Natural killer cell (primary cell): Measurements from ENCODE around the gene TM2D3. TPM values are rescaled to one million over a fixed set of nuclear protein-coding genes. Genes with fewer than 3 reads are reported as not detected.

Experiments
- ATAC-seq, 3 donors: fragments of 150-1000 bp in 2 of 3; fragments of 200-7000 bp in 1 of 3; cut with Tn5 transposase; 1 replicate in 1 of 3; 2 replicates in 2 of 3; pipeline ENCODE4 v1.10.0; 2021; ENCODE audit warnings: mild to moderate bottlenecking in 2 of 3, moderate library complexity in 2 of 3
- DNase-seq, 2 donors: peaks; one replicate each; pipeline versions ENCODE4 v3.0.0 to v3.0.0-alpha.2; 2013 to 2021; ENCODE audit warnings: mixed read lengths in 1 of 2
- H3K27ac ChIP-seq: one replicate; pipeline ENCODE4 v1.5.1; 2013; ENCODE audit warnings: mild to moderate bottlenecking, low read length
- H3K27me3 ChIP-seq: one replicate; pipeline ENCODE4 v1.6.1; 2013; ENCODE audit warnings: low read length; ENCODE audit not compliant: control insufficient read depth, insufficient read depth
- H3K36me3 ChIP-seq: one replicate; pipeline ENCODE4 v1.6.1; 2013; ENCODE audit warnings: low read length; ENCODE audit not compliant: control insufficient read depth, insufficient read depth
- H3K4me1 ChIP-seq: one replicate; pipeline ENCODE4 v1.6.1; 2013; ENCODE audit warnings: low read length; ENCODE audit not compliant: control insufficient read depth, insufficient read depth
- H3K4me3 ChIP-seq: one replicate; pipeline ENCODE4 v1.5.1; 2013; ENCODE audit warnings: low read length
- H3K9me3 ChIP-seq: one replicate; pipeline ENCODE4 v1.6.1; 2013; ENCODE audit warnings: low read length; ENCODE audit not compliant: control insufficient read depth, insufficient read depth
- H3K27ac Mint-ChIP-seq, 2 donors: one replicate each; pipeline ENCODE4 v1.8.0; 2022; ENCODE audit warnings: mild to moderate bottlenecking in 2 of 2, mixed read lengths in 2 of 2, moderate library complexity in 1 of 2
- H3K27me3 Mint-ChIP-seq, 2 donors: one replicate each; pipeline ENCODE4 v1.8.0; 2022; ENCODE audit warnings: low read depth in 2 of 2, mixed read lengths in 2 of 2
- H3K36me3 Mint-ChIP-seq: one replicate; pipeline ENCODE4 v1.8.0; 2022; ENCODE audit warnings: mixed read lengths
- H3K4me1 Mint-ChIP-seq, 2 donors: one replicate each; pipeline ENCODE4 v1.8.0; 2022; ENCODE audit warnings: mixed read lengths in 2 of 2
- H3K4me3 Mint-ChIP-seq: one replicate; pipeline ENCODE4 v1.8.0; 2022; ENCODE audit warnings: mild to moderate bottlenecking, moderate library complexity, mixed read lengths
- H3K9me3 Mint-ChIP-seq, 2 donors: one replicate each; pipeline ENCODE4 v1.8.0; 2022; ENCODE audit warnings: mixed read lengths in 2 of 2
- CTCF ChIP-seq: fragments of 200-600 bp; IDR thresholded peaks from one replicate; pipeline ENCODE4 v1.8.0; 2022; ENCODE audit warnings: antibody characterized with exemption
- WGBS: methylation state at CpG from one replicate; pipeline ENCODE4 v1.1.7; 2013; ENCODE audit warnings: missing lambda C conversion rate; ENCODE audit not compliant: insufficient coverage; 5-methylcytosine and 5-hydroxymethylcytosine counted together
- intact Hi-C: fragments of 100-400 bp; cut with micrococcal nuclease; formaldehyde crosslinking; loops from one replicate; pipeline ENCODE4 v1.14.2; 2022
- total RNA-seq, 4 donors: library from RNA; stranded (reverse); fragments of 120-200 nt in 1 of 4; gene quantifications; one replicate each; pipeline versions ENCODE4 v1.2.3 to v1.2.4, GENCODE V29; 2013 to 2022

The TM2D3 gene
- total RNA-seq, 3 donors from 2014 or later (not counting 1 experiment from before 2014, with no cell fraction given), result 59.4 to 76.4 (median 71.2) TPM

DNA sequence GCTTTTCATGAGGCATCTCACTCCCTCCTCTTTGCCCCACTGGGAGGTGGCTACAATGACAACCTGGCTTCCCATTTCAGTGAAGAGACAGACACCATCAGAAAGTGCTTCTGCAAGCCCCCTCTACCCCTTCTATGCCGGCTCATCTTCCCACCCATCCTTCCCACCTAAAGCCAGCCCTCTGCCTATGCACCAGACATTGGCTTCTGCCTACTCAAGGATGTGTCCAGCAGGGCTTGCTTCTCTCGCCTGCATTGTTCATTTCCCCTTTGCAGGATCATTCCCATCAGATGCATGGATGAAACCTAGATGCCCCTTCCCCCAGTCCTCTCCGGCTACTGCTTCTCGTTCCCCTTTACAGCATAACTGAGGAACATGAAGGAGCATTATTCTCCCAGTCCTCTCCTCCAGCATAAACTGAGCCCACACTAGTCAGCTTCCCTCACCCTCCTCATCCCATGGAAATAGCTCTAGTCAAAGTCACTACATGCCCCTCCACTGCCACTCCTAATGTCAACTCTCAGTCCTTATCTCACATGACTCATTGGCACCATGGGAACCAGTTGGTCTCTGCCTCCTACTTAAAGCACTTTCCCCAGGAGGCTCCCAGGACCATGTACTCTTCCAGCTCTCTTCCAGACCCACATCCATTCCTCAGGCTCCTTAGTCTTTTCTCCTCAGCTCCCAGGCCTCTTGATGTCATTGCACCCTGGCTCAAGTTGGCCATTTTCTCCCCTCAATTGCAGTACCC, 47.9 kb downstream of the TM2D3 start:
- Histone ChIP-seq H3K27ac (no peak overlapping the region), H3K36me3 (no peaks in the 10 kb centered on the region), H3K4me1 (no peaks in the 10 kb centered on the region), H3K27me3 (no peaks in the 10 kb centered on the region), H3K4me3 (no peak overlapping the region), H3K9me3 (no peaks in the 10 kb centered on the region)
- TF ChIP-seq CTCF, result no peak
- intact Hi-C loops, result no loop called here
- Mint-ChIP-seq H3K9me3 (no peaks in the 10 kb centered on the region), H3K27ac (no peak overlapping the region), H3K4me3 (no peak overlapping the region), H3K36me3 (peaks cover 6% of the 10 kb centered on the region), H3K27me3 (peaks cover 16 to 24% of the 10 kb centered on the region in 2 donors), H3K4me1 (no peaks in the 10 kb centered on the region)
- 90% methylated on average over 4 of the region's 4 CpGs for WGBS
- no peak for ATAC-seq
- DNase-seq, result no peak

- no peak for DNase-seq
- Mint-ChIP-seq H3K4me3 (no peak overlapping the region), H3K27me3 (peaks cover 21 to 37% of the 10 kb centered on the region in 2 donors), H3K36me3 (peaks cover 6% of the 10 kb centered on the region), H3K27ac (no peak overlapping the region), H3K4me1 (no peaks in the 10 kb centered on the region), H3K9me3 (peaks cover 0 to 2% of the 10 kb centered on the region in 2 donors)
- intact Hi-C loops, result no loop called here
- Histone ChIP-seq H3K27me3 (no peaks in the 10 kb centered on the region), H3K36me3 (no peaks in the 10 kb centered on the region), H3K4me3 (no peak overlapping the region), H3K27ac (no peak overlapping the region), H3K9me3 (no peaks in the 10 kb centered on the region), H3K4me1 (no peaks in the 10 kb centered on the region)
- no peak for TF ChIP-seq CTCF
- WGBS, result 83% methylated on average over 5 of the region's 6 CpGs
- ATAC-seq, result no peak
Measured at GRCh38 chr15:101602801-101603200, 49.4 kb downstream of the TM2D3 start.

- DNase-seq (no peak), ATAC-seq (peak in 1 of 3 donors; percentile 44)
- Histone ChIP-seq H3K27ac (no peak overlapping the region), H3K27me3 (no peaks in the 10 kb centered on the region), H3K4me1 (no peaks in the 10 kb centered on the region), H3K36me3 (no peaks in the 10 kb centered on the region), H3K4me3 (no peak overlapping the region), H3K9me3 (peaks cover 6% of the 10 kb centered on the region)
- intact Hi-C loops, result no loop called here
- Mint-ChIP-seq H3K27ac (no peak overlapping the region), H3K36me3 (peaks cover 26% of the 10 kb centered on the region), H3K4me1 (no peaks in the 10 kb centered on the region), H3K9me3 (peaks cover 2 to 4% of the 10 kb centered on the region in 2 donors), H3K27me3 (peaks cover 33 to 60% of the 10 kb centered on the region in 2 donors), H3K4me3 (no peak overlapping the region)
- 28% methylated on average over 4 of the region's 4 CpGs for WGBS
- no peak for TF ChIP-seq CTCF
Measured at GRCh38 chr15:101600035-101600434, 52.1 kb downstream of the TM2D3 start.

DNA sequence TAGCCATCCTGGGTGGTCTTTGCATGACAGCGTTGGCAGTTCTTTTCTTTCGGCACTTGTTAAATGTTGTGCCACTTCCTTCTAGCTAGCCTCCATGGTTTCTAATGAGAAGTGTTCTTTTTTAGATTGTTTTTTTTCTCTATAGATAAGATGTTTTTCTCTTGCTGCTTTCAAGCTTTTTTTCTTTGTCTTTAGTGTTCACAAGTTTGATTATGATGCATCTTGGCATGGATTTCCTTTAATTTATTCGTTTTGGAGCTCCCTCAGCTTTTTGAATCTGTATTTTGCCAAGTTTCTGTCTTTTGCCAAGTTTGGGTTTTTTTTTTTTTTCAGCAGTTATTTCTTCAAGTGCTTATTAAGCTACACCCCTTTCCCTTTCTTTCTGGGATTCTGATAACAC, 53.1 kb downstream of the TM2D3 start:
- H3K27ac Mint-ChIP-seq, result no peak overlapping the region
- WGBS, result 79% methylated on average over 3 of the region's 3 CpGs
- Histone ChIP-seq H3K4me1 (no peaks in the 10 kb centered on the region), H3K9me3 (peaks cover 6% of the 10 kb centered on the region), H3K36me3 (no peaks in the 10 kb centered on the region), H3K27ac (no peak overlapping the region), H3K4me3 (no peak overlapping the region), H3K27me3 (peaks cover 3% of the 10 kb centered on the region)
- DNase-seq (no peak), ATAC-seq (no peak)
- no peak overlapping the region for H3K4me3 Mint-ChIP-seq
- H3K4me1 Mint-ChIP-seq, result no peaks in the 10 kb centered on the region
- H3K27me3 Mint-ChIP-seq, result peaks cover 31 to 70% of the 10 kb centered on the region in 2 donors
- H3K36me3 Mint-ChIP-seq, result peaks cover 26% of the 10 kb centered on the region
- TF ChIP-seq CTCF, result no peak
- peaks cover 2 to 4% of the 10 kb centered on the region in 2 donors for H3K9me3 Mint-ChIP-seq
- intact Hi-C loops, result no loop called here
